H9 (cell line): ENCODE results near the gene EHD4. TPM values are rescaled to one million over a fixed set of nuclear protein-coding genes. Genes with fewer than 3 reads are reported as not detected.
A peak's percentile ranks its signal among the peaks of the same experiment; 100 is the strongest.

ENCODE experiments used
- DNase-seq: peaks from one replicate; pipeline ENCODE4 v3.0.0-alpha.2; 2017
- H2AFZ ChIP-seq: one replicate; pipeline ENCODE4 v1.6.1; 2013; ENCODE audit warnings: mild to moderate bottlenecking, low read length, control low read depth, moderate library complexity
- H2AK5ac ChIP-seq: 2 replicates; pipeline ENCODE4 v1.6.1; 2013; ENCODE audit warnings: low read length, control low read depth, mixed read lengths; ENCODE audit not compliant: insufficient read length
- H2BK120ac ChIP-seq: one replicate; pipeline ENCODE4 v1.6.1; 2013; ENCODE audit warnings: low read depth, mild to moderate bottlenecking, low read length, control low read depth, inconsistent platforms; ENCODE audit not compliant: poor library complexity, severe bottlenecking
- H2BK12ac ChIP-seq: 2 replicates; pipeline ENCODE4 v1.6.1; 2013; ENCODE audit warnings: low read length, control low read depth, mixed read lengths, low read depth; ENCODE audit not compliant: insufficient read length
- H2BK15ac ChIP-seq: 2 replicates; pipeline ENCODE4 v1.6.1; 2013; ENCODE audit warnings: low read depth, low read length, control low read depth
- H2BK20ac ChIP-seq: one replicate; pipeline ENCODE4 v1.6.1; 2013; ENCODE audit warnings: low read depth, mild to moderate bottlenecking, low read length, control low read depth, inconsistent platforms; ENCODE audit not compliant: poor library complexity, severe bottlenecking
- H2BK5ac ChIP-seq: 2 replicates; pipeline ENCODE4 v1.6.1; 2013; ENCODE audit warnings: low read length, control low read depth, mixed read lengths; ENCODE audit not compliant: insufficient read length
- H3K14ac ChIP-seq: 2 replicates; pipeline ENCODE4 v1.6.1; 2013; ENCODE audit warnings: low read length, control low read depth; ENCODE audit not compliant: insufficient read depth
- H3K18ac ChIP-seq: 2 replicates; pipeline ENCODE4 v1.6.1; 2013; ENCODE audit warnings: low read depth, mild to moderate bottlenecking, mixed read lengths, low read length, control low read depth; ENCODE audit not compliant: insufficient read length
- H3K23ac ChIP-seq: 2 replicates; pipeline ENCODE4 v1.6.1; 2013; ENCODE audit warnings: low read length, control low read depth, mixed read lengths, low read depth; ENCODE audit not compliant: insufficient read length
- H3K23me2 ChIP-seq: 2 replicates; pipeline ENCODE4 v1.6.1; 2013; ENCODE audit warnings: low read depth, mild to moderate bottlenecking, mixed read lengths, low read length, control low read depth; ENCODE audit not compliant: insufficient read length, poor library complexity, severe bottlenecking
- H3K27ac ChIP-seq: 2 replicates; pipeline ENCODE4 v1.5.1; 2013; ENCODE audit warnings: low read length, control low read depth, mixed read lengths, low read depth; ENCODE audit not compliant: insufficient read length
- H3K27me3 ChIP-seq: 2 replicates; pipeline ENCODE4 v1.6.1; 2013; ENCODE audit warnings: low read length, control low read depth, inconsistent platforms; ENCODE audit not compliant: insufficient read depth
- H3K4ac ChIP-seq: 2 replicates; pipeline ENCODE4 v1.6.1; 2013; ENCODE audit warnings: low read depth, mild to moderate bottlenecking, control low read depth, inconsistent platforms, low read length, moderate library complexity
- H3K4me1 ChIP-seq: 2 replicates; pipeline ENCODE4 v1.6.1; 2013; ENCODE audit warnings: low read length, control low read depth, inconsistent platforms; ENCODE audit not compliant: insufficient read depth
- H3K4me2 ChIP-seq: 2 replicates; pipeline ENCODE4 v1.6.1; 2013; ENCODE audit warnings: low read length, control low read depth, mixed read lengths; ENCODE audit not compliant: insufficient read length, insufficient read depth
- H3K56ac ChIP-seq: 2 replicates; pipeline ENCODE4 v1.6.1; 2013; ENCODE audit warnings: low read depth, mild to moderate bottlenecking, mixed read lengths, low read length, control low read depth; ENCODE audit not compliant: insufficient read length
- H3K79me1 ChIP-seq: 2 replicates; pipeline ENCODE4 v1.6.1; 2013; ENCODE audit warnings: low read depth, mild to moderate bottlenecking, moderate library complexity, low read length, control low read depth, inconsistent platforms; ENCODE audit not compliant: insufficient read depth, poor library complexity, severe bottlenecking
- H3K79me2 ChIP-seq: 2 replicates; pipeline ENCODE4 v1.6.1; 2013; ENCODE audit warnings: low read length, control low read depth, inconsistent platforms; ENCODE audit not compliant: insufficient read depth
- H3K9ac ChIP-seq: 2 replicates; pipeline ENCODE4 v1.6.1; 2013; ENCODE audit warnings: low read length, control low read depth, mixed read lengths; ENCODE audit not compliant: insufficient read length; ENCODE audit errors: extremely low read depth
- H3K9me3 ChIP-seq: one replicate; pipeline ENCODE4 v1.6.1; 2013; ENCODE audit warnings: low read depth, low read length, inconsistent platforms; ENCODE audit not compliant: control insufficient read depth
- H3T11ph ChIP-seq: one replicate; pipeline ENCODE4 v1.6.1; 2013; ENCODE audit warnings: mild to moderate bottlenecking, low read length, control low read depth, inconsistent platforms
- H4K20me1 ChIP-seq: one replicate; pipeline ENCODE4 v1.6.1; 2013; ENCODE audit not compliant: control insufficient read depth, insufficient read length, insufficient read depth
- H4K5ac ChIP-seq: 2 replicates; pipeline ENCODE4 v1.6.1; 2013; ENCODE audit warnings: low read depth, mild to moderate bottlenecking, mixed read lengths, low read length, control low read depth; ENCODE audit not compliant: insufficient read length
- H4K8ac ChIP-seq: replicated peaks from 2 replicates; pipeline ENCODE4 v1.6.1; 2013; ENCODE audit warnings: low read length, control low read depth, mixed read lengths, low read depth; ENCODE audit not compliant: insufficient read length
- H4K91ac ChIP-seq: 2 replicates; pipeline ENCODE4 v1.6.1; 2013; ENCODE audit warnings: low read depth, mild to moderate bottlenecking, moderate library complexity, mixed read lengths, low read length, control low read depth; ENCODE audit not compliant: insufficient read length
- H3K27ac Mint-ChIP-seq, 3 experiments: 2 replicates in 2 of 3; 3 replicates in 1 of 3; pipeline ENCODE4 v1.8.0; 2020 to 2021; ENCODE audit warnings: mixed read lengths in 3 of 3, mild to moderate bottlenecking in 1 of 3, moderate library complexity in 1 of 3
- H3K27me3 Mint-ChIP-seq: 2 replicates; pipeline ENCODE4 v1.8.0; 2021; ENCODE audit warnings: low read depth, mild to moderate bottlenecking, moderate library complexity, mixed read lengths
- H3K36me3 Mint-ChIP-seq, 3 experiments: 2 replicates in 2 of 3; 3 replicates in 1 of 3; pipeline ENCODE4 v1.8.0; 2020 to 2021; ENCODE audit warnings: low read depth in 3 of 3, mixed read lengths in 3 of 3; ENCODE audit not compliant: insufficient read depth in 1 of 3
- H3K4me1 Mint-ChIP-seq, 2 experiments: 2 replicates each; pipeline ENCODE4 v1.8.0; 2020; ENCODE audit warnings: mixed read lengths in 2 of 2
- H3K4me3 Mint-ChIP-seq, 2 experiments: 2 replicates in 1 of 2; 3 replicates in 1 of 2; pipeline ENCODE4 v1.8.0; 2020 to 2021; ENCODE audit warnings: mild to moderate bottlenecking in 2 of 2, mixed read lengths in 2 of 2, moderate library complexity in 1 of 2
- H3K9me3 Mint-ChIP-seq, 2 experiments: 2 replicates in 1 of 2; 3 replicates in 1 of 2; pipeline ENCODE4 v1.8.0; 2020; ENCODE audit warnings: mild to moderate bottlenecking in 2 of 2, mixed read lengths in 2 of 2, moderate library complexity in 1 of 2
- WGBS: extraction: QIAGEN DNeasy Blood & Tissue Kit; methylation state at CpG from one replicate; pipeline ENCODE4 v1.1.7; 2013; ENCODE audit warnings: missing lambda C conversion rate, low lambda C conversion rate, mixed read lengths; ENCODE audit not compliant: insufficient read length; ENCODE audit errors: extremely low coverage; 5-methylcytosine and 5-hydroxymethylcytosine counted together
- total RNA-seq: library from RNA; stranded (reverse); gene quantifications from 2 replicates; pipeline ENCODE4 v1.2.1, GENCODE V29; 2021
- TF ChIP-seq, protein P1 (sequence below): fragments of 200-600 bp; sonication (generic); conservative IDR thresholded peaks from 3 replicates; pipeline ENCODE4 v1.8.0; 2021; ENCODE audit warnings: antibody characterized with exemption, mild to moderate bottlenecking

Gene EHD4
- total RNA-seq, 1 experiment from 2014 or later: 22.9 TPM

DNA sequence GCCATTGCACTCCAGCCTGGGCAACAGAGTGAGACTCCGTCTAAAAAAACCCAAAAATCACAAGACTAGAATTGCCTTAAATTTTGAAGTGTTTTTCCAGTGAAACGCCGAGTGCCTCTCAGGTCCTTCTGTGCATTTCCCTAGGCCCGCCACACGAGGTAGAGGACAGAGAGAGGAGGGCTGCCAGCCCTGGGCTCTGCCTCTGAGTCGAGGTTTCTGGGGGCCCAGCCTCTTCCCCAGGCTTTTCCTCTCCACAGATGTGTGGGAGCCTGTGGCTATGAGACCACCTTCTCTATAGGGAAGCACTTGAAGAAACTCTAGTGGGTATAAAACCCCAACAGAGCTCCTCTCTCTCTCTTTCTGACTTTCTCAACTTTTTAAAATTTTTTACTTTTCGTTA is 10.9 kb upstream of the EHD4 start:
- no peak overlapping the region for H2AK5ac ChIP-seq
- H3K56ac ChIP-seq: no peak overlapping the region
- no peak overlapping the region for H3K18ac ChIP-seq
- DNase-seq: no peak
- no peak overlapping the region for H2BK12ac ChIP-seq
- Mint-ChIP-seq H3K9me3 (no peaks in the 10 kb centered on the region), H3K4me1 (peaks cover 17% of the 10 kb centered on the region in 2 experiments), H3K4me3 (no peak overlapping the region), H3K36me3 (no peaks in the 10 kb centered on the region; a peak in 1 of 7 replicates), H3K27ac (no peak overlapping the region), H3K27me3 (no peaks in the 10 kb centered on the region; the same call in none of the 2 replicates)
- H3K27me3 ChIP-seq: no peaks in the 10 kb centered on the region
- H3K9ac ChIP-seq: no peak overlapping the region
- no peak overlapping the region for H3K4me2 ChIP-seq
- no peak overlapping the region for H3K4ac ChIP-seq
- no peaks in the 10 kb centered on the region for H3K79me2 ChIP-seq
- no peak overlapping the region for H2BK20ac ChIP-seq
- H3K23me2 ChIP-seq: no peaks in the 10 kb centered on the region
- no peak overlapping the region for H2BK5ac ChIP-seq
- no peak overlapping the region for H3K27ac ChIP-seq
- TF ChIP-seq, protein P1, sequence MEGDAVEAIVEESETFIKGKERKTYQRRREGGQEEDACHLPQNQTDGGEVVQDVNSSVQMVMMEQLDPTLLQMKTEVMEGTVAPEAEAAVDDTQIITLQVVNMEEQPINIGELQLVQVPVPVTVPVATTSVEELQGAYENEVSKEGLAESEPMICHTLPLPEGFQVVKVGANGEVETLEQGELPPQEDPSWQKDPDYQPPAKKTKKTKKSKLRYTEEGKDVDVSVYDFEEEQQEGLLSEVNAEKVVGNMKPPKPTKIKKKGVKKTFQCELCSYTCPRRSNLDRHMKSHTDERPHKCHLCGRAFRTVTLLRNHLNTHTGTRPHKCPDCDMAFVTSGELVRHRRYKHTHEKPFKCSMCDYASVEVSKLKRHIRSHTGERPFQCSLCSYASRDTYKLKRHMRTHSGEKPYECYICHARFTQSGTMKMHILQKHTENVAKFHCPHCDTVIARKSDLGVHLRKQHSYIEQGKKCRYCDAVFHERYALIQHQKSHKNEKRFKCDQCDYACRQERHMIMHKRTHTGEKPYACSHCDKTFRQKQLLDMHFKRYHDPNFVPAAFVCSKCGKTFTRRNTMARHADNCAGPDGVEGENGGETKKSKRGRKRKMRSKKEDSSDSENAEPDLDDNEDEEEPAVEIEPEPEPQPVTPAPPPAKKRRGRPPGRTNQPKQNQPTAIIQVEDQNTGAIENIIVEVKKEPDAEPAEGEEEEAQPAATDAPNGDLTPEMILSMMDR: peak; percentile 31; the same call in 2 of the 3 replicates
- no CpG with 5 or more reads among the region's 7 CpGs for WGBS
- no peak overlapping the region for H2AFZ ChIP-seq
- no peaks in the 10 kb centered on the region for H3K9me3 ChIP-seq
- no peak overlapping the region for H3T11ph ChIP-seq
- no peaks in the 10 kb centered on the region for H4K20me1 ChIP-seq
- no peak overlapping the region for H3K14ac ChIP-seq
- no peak overlapping the region for H4K8ac ChIP-seq
- no peaks in the 10 kb centered on the region for H3K79me1 ChIP-seq
- H2BK15ac ChIP-seq: no peak overlapping the region
- H3K23ac ChIP-seq: no peak overlapping the region
- H3K4me1 ChIP-seq: peaks cover 4% of the 10 kb centered on the region; the same call in 1 of the 2 replicates
- H2BK120ac ChIP-seq: no peak overlapping the region
- no peak overlapping the region for H4K91ac ChIP-seq
- no peak overlapping the region for H4K5ac ChIP-seq
